OCI-LY7 (cell line): ENCODE data around the gene RBM26. TPM values are rescaled to one million over a fixed set of nuclear protein-coding genes. Genes with fewer than 3 reads are reported as not detected.

Source experiments
- BruUV-seq: library from RNA; stranded (reverse); fragments of 400-500 nt; replicated peaks from 2 replicates; lab custom pipeline; 2021; lab: Mats Ljungman, UMichigan
- CTCF ChIA-PET: fragments of 300-600 bp; sonication (Branson Sonifier 250); formaldehyde crosslinking; loops from one replicate; lab custom pipeline; 2022; ENCODE audit warnings: antibody characterized with exemption; ENCODE audit not compliant: unreplicated experiment; lab: Charles Lee
- POLR2A ChIA-PET: fragments of 300-600 bp; sonication (Branson Sonifier 250); formaldehyde crosslinking; loops from one replicate; lab custom pipeline; 2022; ENCODE audit warnings: antibody characterized with exemption; lab: Charles Lee
- DNase-seq: peaks from one replicate; pipeline ENCODE4 v3.0.0-alpha.2; 2015; ENCODE audit warnings: low spot score
- H2AFZ ChIP-seq: fragments of 200-600 bp; sonication (generic), shearing (Covaris generic); 2 replicates; pipeline ENCODE4 v1.6.1; 2014; ENCODE audit warnings: mild to moderate bottlenecking, antibody characterized with exemption, low read length, moderate library complexity
- H3K27ac ChIP-seq: fragments of 200-600 bp; sonication (generic); 2 replicates; pipeline ENCODE4 v1.5.1; 2014; ENCODE audit warnings: mixed run types, low read depth, mild to moderate bottlenecking, moderate library complexity, low read length, inconsistent platforms; ENCODE audit not compliant: poor library complexity, severe bottlenecking
- H3K36me3 ChIP-seq: fragments of 200-600 bp; sonication (generic); 2 replicates; pipeline ENCODE4 v1.6.1; 2014; ENCODE audit warnings: mild to moderate bottlenecking, antibody characterized with exemption, low read length, moderate library complexity, mixed read lengths; ENCODE audit not compliant: insufficient read depth
- H3K4me1 ChIP-seq: fragments of 200-600 bp; sonication (generic); 2 replicates; pipeline ENCODE4 v1.5.1; 2014; ENCODE audit warnings: mild to moderate bottlenecking, low read length; ENCODE audit not compliant: insufficient read depth, poor library complexity, severe bottlenecking
- H3K4me2 ChIP-seq: fragments of 200-600 bp; sonication (generic); 2 replicates; pipeline ENCODE4 v1.6.1; 2014; ENCODE audit warnings: mild to moderate bottlenecking, low read length
- H3K4me3 ChIP-seq: fragments of 200-600 bp; sonication (generic); 2 replicates; pipeline ENCODE4 v1.5.1; 2014; ENCODE audit warnings: mild to moderate bottlenecking, low read depth, low read length; ENCODE audit not compliant: poor library complexity, severe bottlenecking
- H3K79me2 ChIP-seq: fragments of 200-600 bp; sonication (generic); 2 replicates; pipeline ENCODE4 v1.6.1; 2016; ENCODE audit warnings: low read depth, mild to moderate bottlenecking, low read length, moderate library complexity, mixed read lengths; ENCODE audit not compliant: insufficient read depth
- H3K9me2 ChIP-seq: fragments of 200-600 bp; sonication (generic); 2 replicates; pipeline ENCODE4 v1.6.1; 2016; ENCODE audit warnings: mild to moderate bottlenecking, low read length, mixed read lengths; ENCODE audit not compliant: insufficient read depth
- H3K9me3 ChIP-seq: fragments of 200-600 bp; sonication (generic); 2 replicates; pipeline ENCODE4 v1.6.1; 2014; ENCODE audit warnings: mild to moderate bottlenecking, mixed run types, low read length, mixed read lengths
- H4K20me1 ChIP-seq: fragments of 200-600 bp; sonication (generic); 2 replicates; pipeline ENCODE4 v1.6.1; 2014; ENCODE audit warnings: mild to moderate bottlenecking, antibody characterized with exemption, low read length, moderate library complexity, mixed read lengths; ENCODE audit not compliant: insufficient read depth
- EZH2phosphoT487 ChIP-seq: fragments of 200-600 bp; sonication (generic); IDR thresholded peaks from 2 replicates; pipeline ENCODE4 v1.6.1; 2018; ENCODE audit warnings: low read depth, borderline replicate concordance, mild to moderate bottlenecking, mixed run types, antibody characterized with exemption, low read length, moderate library complexity, mixed read lengths
- intact Hi-C: fragments of 100-400 bp; cut with micrococcal nuclease; formaldehyde crosslinking; loops from one replicate; pipeline ENCODE4 v1.10.0; 2022; ENCODE audit not compliant: unreplicated experiment
- total RNA-seq, 2 experiments: library from RNA; depleted of rRNA in 1 of 2; stranded (reverse); fragments of >200 nt in 1 of 2; shearing (Covaris generic) in 1 of 2; gene quantifications; 2 replicates each; pipeline ENCODE4 v1.2.3, GENCODE V29; 2014 to 2022
- TF ChIP-seq, protein P1 (sequence below): fragments of 200-600 bp; sonication (generic); conservative IDR thresholded peaks from 2 replicates; pipeline ENCODE4 v1.5.1; 2014; ENCODE audit warnings: mild to moderate bottlenecking, antibody characterized with exemption, low read length, moderate library complexity, mixed read lengths

The RBM26 gene
- total RNA-seq, 2 experiments from 2014 or later = 44.1 to 85.2 TPM

DNA sequence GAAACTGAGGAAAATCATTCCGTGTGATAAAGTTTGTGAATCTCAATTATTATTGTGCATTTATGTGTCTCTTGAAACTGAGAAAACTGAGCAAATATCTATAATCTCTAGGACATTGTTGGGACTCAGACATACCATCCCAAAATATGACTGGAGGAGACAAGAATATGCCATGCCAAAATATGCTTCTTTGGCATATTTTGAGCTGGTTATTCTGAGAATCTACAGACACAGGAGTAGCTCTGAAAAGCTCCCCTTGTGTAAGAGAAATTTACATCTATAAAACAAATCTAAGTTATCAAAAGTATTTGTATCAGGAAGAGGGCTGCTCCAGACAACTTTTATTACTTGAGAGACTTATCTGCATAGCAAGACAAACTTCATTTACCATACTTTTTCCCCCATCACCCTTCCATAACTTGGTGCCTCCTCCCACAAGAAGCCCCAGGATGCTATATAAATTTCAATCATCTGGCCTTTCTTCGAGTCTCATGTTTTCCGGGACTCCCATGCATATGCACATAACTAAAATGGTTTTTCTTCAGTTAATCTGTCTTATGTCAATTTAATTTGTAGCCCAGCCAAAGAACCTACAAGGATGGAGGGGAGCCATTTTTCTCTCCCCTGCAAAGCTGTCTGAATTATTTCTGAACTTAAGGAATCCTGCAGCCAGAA lies 46.3 kb upstream of the RBM26 start:
- no TSS peak for BruUV-seq
- no peak overlapping the region for H2AFZ ChIP-seq
- H3K9me2 ChIP-seq = no peaks in the 10 kb centered on the region
- ChIA-PET CTCF (no interaction called here), POLR2A (interaction anchor here (0.6 kb wide), 1 partner anchor 103 kb away, joined by 3 read pairs; no protein-coding TSS in a partner anchor)
- no peaks in the 10 kb centered on the region for H3K9me3 ChIP-seq
- intact Hi-C loops = no loop called here
- TF ChIP-seq, protein P1, sequence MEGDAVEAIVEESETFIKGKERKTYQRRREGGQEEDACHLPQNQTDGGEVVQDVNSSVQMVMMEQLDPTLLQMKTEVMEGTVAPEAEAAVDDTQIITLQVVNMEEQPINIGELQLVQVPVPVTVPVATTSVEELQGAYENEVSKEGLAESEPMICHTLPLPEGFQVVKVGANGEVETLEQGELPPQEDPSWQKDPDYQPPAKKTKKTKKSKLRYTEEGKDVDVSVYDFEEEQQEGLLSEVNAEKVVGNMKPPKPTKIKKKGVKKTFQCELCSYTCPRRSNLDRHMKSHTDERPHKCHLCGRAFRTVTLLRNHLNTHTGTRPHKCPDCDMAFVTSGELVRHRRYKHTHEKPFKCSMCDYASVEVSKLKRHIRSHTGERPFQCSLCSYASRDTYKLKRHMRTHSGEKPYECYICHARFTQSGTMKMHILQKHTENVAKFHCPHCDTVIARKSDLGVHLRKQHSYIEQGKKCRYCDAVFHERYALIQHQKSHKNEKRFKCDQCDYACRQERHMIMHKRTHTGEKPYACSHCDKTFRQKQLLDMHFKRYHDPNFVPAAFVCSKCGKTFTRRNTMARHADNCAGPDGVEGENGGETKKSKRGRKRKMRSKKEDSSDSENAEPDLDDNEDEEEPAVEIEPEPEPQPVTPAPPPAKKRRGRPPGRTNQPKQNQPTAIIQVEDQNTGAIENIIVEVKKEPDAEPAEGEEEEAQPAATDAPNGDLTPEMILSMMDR = no peak
- TF ChIP-seq EZH2phosphoT487 = no peak
- H3K36me3 ChIP-seq = no peaks in the 10 kb centered on the region
- no peak for DNase-seq
- H3K4me2 ChIP-seq = no peak overlapping the region
- no peaks in the 10 kb centered on the region for H4K20me1 ChIP-seq
- no peaks in the 10 kb centered on the region for H3K79me2 ChIP-seq
- no peak overlapping the region for H3K4me3 ChIP-seq
- H3K27ac ChIP-seq = no peak overlapping the region
- no peaks in the 10 kb centered on the region for H3K4me1 ChIP-seq

DNA sequence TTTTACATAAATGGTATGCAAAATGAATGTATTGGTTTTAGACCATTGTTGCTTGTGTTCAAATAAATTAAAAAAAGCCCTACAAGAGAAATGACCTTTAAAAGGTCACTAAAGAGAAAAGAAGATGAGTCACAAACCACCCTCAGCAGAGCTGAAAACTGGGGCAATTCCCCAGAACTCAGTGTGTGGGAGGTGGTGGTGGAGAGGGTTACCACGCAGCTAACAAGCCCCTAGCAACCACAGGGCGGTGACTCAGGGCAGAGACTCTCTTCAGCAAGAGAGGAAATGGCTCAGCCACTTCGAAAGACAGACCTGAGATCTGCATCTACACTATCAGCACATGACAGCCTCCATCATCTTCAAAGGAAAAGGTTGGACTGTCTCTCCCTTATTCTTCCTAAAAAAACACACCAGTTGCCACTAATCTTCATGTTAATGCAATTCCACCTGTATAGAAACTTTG lies 45.5 kb upstream of the RBM26 start:
- Histone ChIP-seq H3K4me3 (no peak overlapping the region), H3K27ac (no peak overlapping the region), H3K36me3 (no peaks in the 10 kb centered on the region), H4K20me1 (no peaks in the 10 kb centered on the region), H3K9me3 (no peaks in the 10 kb centered on the region), H3K4me1 (no peaks in the 10 kb centered on the region), H3K9me2 (no peaks in the 10 kb centered on the region), H2AFZ (no peak overlapping the region), H3K79me2 (no peaks in the 10 kb centered on the region), H3K4me2 (no peak overlapping the region)
- ChIA-PET CTCF (no interaction called here), POLR2A (no interaction called here)
- no peak for DNase-seq
- TF ChIP-seq EZH2phosphoT487 = no peak
- TF ChIP-seq, protein P1 = no peak
- no TSS peak for BruUV-seq
- intact Hi-C loops = no loop called here

DNA sequence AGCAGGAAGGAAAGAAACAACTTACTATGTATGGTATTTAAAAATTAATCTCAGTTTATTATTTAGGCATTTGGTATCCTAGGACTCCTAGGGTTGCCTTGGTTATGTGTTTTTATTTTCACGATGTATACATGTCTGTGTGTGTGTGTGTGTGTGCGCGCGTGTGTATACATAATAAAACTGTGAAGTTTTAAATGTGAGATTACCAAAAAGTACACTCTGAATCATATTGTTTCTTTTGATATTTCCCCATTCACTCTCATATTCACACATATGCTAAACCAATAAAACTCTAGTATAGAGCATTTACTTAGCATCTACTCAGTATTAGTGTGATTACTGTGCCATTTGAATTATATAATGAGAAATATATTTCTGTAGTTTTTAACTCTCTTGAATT lies 44.1 kb upstream of the RBM26 start:
- Histone ChIP-seq H3K36me3 (no peaks in the 10 kb centered on the region), H3K27ac (no peak overlapping the region), H2AFZ (no peak overlapping the region), H3K4me3 (no peak overlapping the region), H3K79me2 (no peaks in the 10 kb centered on the region), H3K4me2 (no peak overlapping the region), H4K20me1 (no peaks in the 10 kb centered on the region), H3K9me3 (no peaks in the 10 kb centered on the region), H3K4me1 (no peaks in the 10 kb centered on the region), H3K9me2 (no peaks in the 10 kb centered on the region)
- intact Hi-C loops = no loop called here
- POLR2A ChIA-PET = no interaction called here
- no TSS peak for BruUV-seq
- TF ChIP-seq EZH2phosphoT487 = no peak
- TF ChIP-seq, protein P1 = no peak
- no peak for DNase-seq
- CTCF ChIA-PET = no interaction called here
